Osteoblast (primary cell): ENCODE data around the gene FCRL6. TPM values are rescaled to one million over a fixed set of nuclear protein-coding genes. Genes with fewer than 3 reads are reported as not detected.
A peak's percentile ranks its signal among the peaks of the same experiment; 100 is the strongest.

ENCODE experiments used
- DNase-seq: peaks from one replicate; pipeline ENCODE4 v3.0.0; 2011; ENCODE audit warnings: low spot score, mixed read lengths; ENCODE audit not compliant: insufficient read length; ENCODE audit errors: missing footprints
- H2AFZ ChIP-seq: 2 replicates; pipeline ENCODE4 v1.6.0; 2011; ENCODE audit warnings: mild to moderate bottlenecking, low read length
- H3K27ac ChIP-seq: 2 replicates; pipeline ENCODE4 v1.5.1; 2011; ENCODE audit warnings: mild to moderate bottlenecking, low read depth, low read length, moderate library complexity
- H3K27me3 ChIP-seq: 2 replicates; pipeline ENCODE4 v1.6.0; 2012; ENCODE audit warnings: mild to moderate bottlenecking, control low read depth, inconsistent platforms, low read length, moderate library complexity; ENCODE audit not compliant: insufficient read depth
- H3K36me3 ChIP-seq: 2 replicates; pipeline ENCODE4 v1.5.1; 2011; ENCODE audit warnings: mild to moderate bottlenecking, low read length, control low read depth, moderate library complexity; ENCODE audit not compliant: insufficient read depth
- H3K4me1 ChIP-seq: 2 replicates; pipeline ENCODE4 v1.5.1; 2011; ENCODE audit warnings: mild to moderate bottlenecking, low read length, control low read depth, moderate library complexity; ENCODE audit not compliant: insufficient read depth
- H3K4me2 ChIP-seq: 2 replicates; pipeline ENCODE4 v1.6.0; 2011; ENCODE audit warnings: mild to moderate bottlenecking, low read length; ENCODE audit not compliant: insufficient read depth
- H3K4me3 ChIP-seq: fragments of 200-600 bp; sonication (generic); 3 replicates; pipeline ENCODE4 v1.5.1; 2012; ENCODE audit warnings: mild to moderate bottlenecking, low read length, inconsistent platforms; ENCODE audit not compliant: insufficient read depth
- H3K79me2 ChIP-seq: 2 replicates; pipeline ENCODE4 v1.6.0; 2012; ENCODE audit warnings: mild to moderate bottlenecking, low read length, control low read depth, inconsistent platforms; ENCODE audit not compliant: insufficient read depth
- H3K9me3 ChIP-seq: 2 replicates; pipeline ENCODE4 v1.5.1; 2011; ENCODE audit warnings: low read depth, low read length, control low read depth
- H4K20me1 ChIP-seq: 2 replicates; pipeline ENCODE4 v1.6.0; 2012; ENCODE audit warnings: mild to moderate bottlenecking, low read length, control low read depth; ENCODE audit not compliant: insufficient read depth
- total RNA-seq: library from RNA; depleted of rRNA; stranded (reverse); fragments of >200 nt; gene quantifications from 2 replicates; pipeline ENCODE4 v1.2.3, GENCODE V29; 2012
- TF ChIP-seq, protein P1 (sequence below): IDR thresholded peaks from 2 replicates; pipeline ENCODE4 v1.5.1; 2011; ENCODE audit warnings: mild to moderate bottlenecking, low read depth, low read length, moderate library complexity; ENCODE audit errors: extremely low read depth

The FCRL6 gene
- total RNA-seq, 1 donor = not detected

DNA sequence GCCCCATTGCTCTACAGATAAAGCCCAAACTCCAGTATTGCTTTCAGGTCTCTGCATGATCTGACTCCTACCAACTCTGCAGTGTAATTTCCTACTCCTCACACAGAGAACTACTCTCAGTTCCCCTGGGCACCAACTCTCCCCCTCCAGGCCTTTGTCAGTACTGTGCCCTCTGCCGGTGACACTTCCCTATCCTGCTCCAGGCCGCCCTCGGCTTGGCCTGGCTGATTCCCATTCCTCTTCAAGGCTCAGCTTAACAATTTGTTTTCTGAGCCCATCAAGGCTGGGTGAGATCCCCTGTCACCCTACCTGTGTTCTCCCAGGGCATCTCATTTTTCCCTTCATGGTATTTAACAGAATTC is 27.1 kb downstream of the FCRL6 start:
- Histone ChIP-seq H3K4me3 (no peak overlapping the region), H3K4me2 (no peak overlapping the region), H3K36me3 (no peaks in the 10 kb centered on the region), H3K27ac (no peak overlapping the region), H3K79me2 (no peaks in the 10 kb centered on the region), H2AFZ (no peak overlapping the region), H3K27me3 (no peaks in the 10 kb centered on the region), H4K20me1 (no peaks in the 10 kb centered on the region), H3K9me3 (no peaks in the 10 kb centered on the region), H3K4me1 (peaks cover 6% of the 10 kb centered on the region)
- TF ChIP-seq, protein P1, sequence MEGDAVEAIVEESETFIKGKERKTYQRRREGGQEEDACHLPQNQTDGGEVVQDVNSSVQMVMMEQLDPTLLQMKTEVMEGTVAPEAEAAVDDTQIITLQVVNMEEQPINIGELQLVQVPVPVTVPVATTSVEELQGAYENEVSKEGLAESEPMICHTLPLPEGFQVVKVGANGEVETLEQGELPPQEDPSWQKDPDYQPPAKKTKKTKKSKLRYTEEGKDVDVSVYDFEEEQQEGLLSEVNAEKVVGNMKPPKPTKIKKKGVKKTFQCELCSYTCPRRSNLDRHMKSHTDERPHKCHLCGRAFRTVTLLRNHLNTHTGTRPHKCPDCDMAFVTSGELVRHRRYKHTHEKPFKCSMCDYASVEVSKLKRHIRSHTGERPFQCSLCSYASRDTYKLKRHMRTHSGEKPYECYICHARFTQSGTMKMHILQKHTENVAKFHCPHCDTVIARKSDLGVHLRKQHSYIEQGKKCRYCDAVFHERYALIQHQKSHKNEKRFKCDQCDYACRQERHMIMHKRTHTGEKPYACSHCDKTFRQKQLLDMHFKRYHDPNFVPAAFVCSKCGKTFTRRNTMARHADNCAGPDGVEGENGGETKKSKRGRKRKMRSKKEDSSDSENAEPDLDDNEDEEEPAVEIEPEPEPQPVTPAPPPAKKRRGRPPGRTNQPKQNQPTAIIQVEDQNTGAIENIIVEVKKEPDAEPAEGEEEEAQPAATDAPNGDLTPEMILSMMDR = peak; percentile 44
- peak; percentile 75 for DNase-seq

DNA sequence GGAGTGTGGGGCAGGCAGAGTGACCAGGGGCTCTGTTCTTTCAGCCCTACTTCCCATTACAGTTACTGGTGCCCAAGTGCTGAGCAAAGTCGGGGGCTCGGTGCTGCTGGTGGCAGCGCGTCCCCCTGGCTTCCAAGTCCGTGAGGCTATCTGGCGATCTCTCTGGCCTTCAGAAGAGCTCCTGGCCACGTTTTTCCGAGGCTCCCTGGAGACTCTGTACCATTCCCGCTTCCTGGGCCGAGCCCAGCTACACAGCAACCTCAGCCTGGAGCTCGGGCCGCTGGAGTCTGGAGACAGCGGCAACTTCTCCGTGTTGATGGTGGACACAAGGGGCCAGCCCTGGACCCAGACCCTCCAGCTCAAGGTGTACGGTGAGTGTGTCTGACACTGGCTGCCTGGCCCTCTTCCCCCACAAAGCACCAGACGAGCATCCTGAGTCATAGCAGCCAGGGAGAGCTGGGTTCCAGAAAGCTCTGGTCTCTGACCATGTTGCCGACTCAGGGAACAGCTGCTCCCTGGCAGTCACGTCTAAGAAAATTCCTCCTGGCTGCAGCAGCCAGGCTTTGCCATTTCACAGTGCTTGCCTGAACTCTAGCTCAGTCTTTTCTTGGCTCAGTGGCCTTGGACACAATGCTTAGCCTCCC is 27.8 kb downstream of the FCRL6 start:
- H3K4me3 ChIP-seq = no peak overlapping the region
- TF ChIP-seq, protein P1 = no peak
- H3K27me3 ChIP-seq = no peaks in the 10 kb centered on the region
- H3K36me3 ChIP-seq = no peaks in the 10 kb centered on the region
- H3K79me2 ChIP-seq = no peaks in the 10 kb centered on the region
- no peak overlapping the region for H2AFZ ChIP-seq
- DNase-seq = peak; percentile 88
- H3K27ac ChIP-seq = peak overlapping the region; percentile 33
- no peaks in the 10 kb centered on the region for H3K9me3 ChIP-seq
- peaks cover 6% of the 10 kb centered on the region for H3K4me1 ChIP-seq
- no peak overlapping the region for H3K4me2 ChIP-seq
- no peaks in the 10 kb centered on the region for H4K20me1 ChIP-seq

DNA sequence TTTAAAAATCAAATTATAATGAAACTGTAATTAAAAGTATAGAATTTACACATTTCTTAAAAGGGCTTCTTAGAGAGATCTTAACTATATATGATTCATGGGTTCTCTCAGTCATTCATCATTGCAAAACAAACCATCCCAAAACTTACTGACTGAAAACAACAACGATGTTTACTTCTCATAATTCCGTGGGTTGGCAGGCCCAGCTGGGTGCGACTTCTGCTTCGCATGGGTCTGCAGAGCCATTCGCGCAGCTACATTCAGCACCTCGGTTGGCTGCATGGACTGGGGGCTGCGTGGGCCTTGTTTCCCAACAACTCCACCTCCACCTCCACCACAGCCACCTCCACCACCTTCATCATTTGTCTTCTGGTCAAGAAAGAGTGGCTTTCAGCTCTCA is 28.6 kb downstream of the FCRL6 start:
- TF ChIP-seq, protein P1 = no peak
- Histone ChIP-seq H3K36me3 (no peaks in the 10 kb centered on the region), H2AFZ (no peak overlapping the region), H3K4me1 (peaks cover 6% of the 10 kb centered on the region), H4K20me1 (no peaks in the 10 kb centered on the region), H3K27me3 (no peaks in the 10 kb centered on the region), H3K79me2 (no peaks in the 10 kb centered on the region), H3K27ac (peak overlapping the region; percentile 33), H3K4me3 (no peak overlapping the region), H3K9me3 (no peaks in the 10 kb centered on the region), H3K4me2 (no peak overlapping the region)
- no peak for DNase-seq

DNA sequence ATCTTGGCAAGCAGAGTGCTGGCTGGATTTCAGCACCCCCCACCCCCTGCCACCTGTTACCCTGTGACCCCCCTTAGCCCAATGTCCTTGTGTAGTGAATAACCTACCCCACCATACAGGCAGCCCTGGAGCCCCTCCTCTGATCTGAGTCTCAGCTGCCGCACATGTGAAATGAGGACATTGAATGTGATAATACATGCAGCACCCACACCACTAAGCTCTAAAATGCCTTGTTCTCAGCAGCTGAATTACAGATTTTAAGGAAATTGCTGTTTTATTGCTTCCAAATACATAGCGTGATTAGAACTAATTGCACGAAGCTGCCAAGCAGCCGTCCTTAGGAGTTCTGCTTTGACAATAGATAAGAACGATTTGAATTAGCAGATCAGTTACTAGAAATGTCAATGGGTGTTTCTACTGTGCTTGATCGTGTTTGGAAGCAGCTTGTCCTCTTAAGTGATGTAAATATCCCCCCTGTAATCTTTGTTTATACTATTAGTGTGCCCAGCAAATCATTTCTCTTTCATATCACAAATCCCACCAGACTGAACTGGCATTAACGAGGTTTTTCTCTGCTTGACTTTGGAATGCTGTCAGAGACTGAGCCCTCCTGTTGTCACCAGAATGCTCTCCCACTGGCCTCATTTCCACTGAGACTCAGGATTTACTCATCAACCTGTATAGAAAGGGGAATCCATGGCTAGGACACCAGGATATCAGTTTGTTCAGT is 29.4 kb downstream of the FCRL6 start:
- Histone ChIP-seq H4K20me1 (no peaks in the 10 kb centered on the region), H3K27me3 (no peaks in the 10 kb centered on the region), H3K9me3 (no peaks in the 10 kb centered on the region), H3K4me3 (no peak overlapping the region), H3K27ac (no peak overlapping the region), H3K4me2 (no peak overlapping the region), H3K36me3 (no peaks in the 10 kb centered on the region), H3K4me1 (peaks cover 6% of the 10 kb centered on the region), H2AFZ (no peak overlapping the region), H3K79me2 (no peaks in the 10 kb centered on the region)
- TF ChIP-seq, protein P1 = no peak
- no peak for DNase-seq
